ENCODE measurements around the gene TMPRSS3.
A peak's percentile ranks its signal among the peaks of the same experiment; 100 is the strongest.

Gene TMPRSS3

DNA sequence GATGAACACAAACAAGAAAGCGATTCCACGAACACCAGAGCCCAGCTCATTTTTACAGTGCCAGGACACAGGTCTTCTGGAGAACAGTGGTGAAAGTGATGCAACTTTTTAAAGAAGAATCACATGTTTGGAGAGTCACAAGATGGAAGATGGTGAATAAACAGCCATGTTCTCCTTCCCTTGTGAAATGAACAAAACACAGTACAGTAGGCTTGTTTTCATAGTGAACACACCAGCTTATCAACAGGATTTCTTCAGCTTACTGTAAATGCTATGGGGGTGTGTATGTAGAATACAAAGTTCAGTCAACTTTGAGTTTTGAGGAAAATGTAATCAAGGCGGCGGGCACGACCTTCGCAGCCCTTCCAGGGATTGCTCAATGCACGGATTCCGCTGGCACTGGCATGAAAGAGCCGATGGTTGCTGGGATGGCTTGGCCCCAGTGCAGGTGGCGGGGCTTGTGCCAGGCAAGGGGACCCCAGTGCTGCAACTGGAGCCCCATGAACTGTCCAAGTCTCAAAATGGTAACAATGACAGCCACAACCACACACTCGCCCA, 9.7 kb downstream of the TMPRSS3 start:
- DNase-seq, result no peak

DNA sequence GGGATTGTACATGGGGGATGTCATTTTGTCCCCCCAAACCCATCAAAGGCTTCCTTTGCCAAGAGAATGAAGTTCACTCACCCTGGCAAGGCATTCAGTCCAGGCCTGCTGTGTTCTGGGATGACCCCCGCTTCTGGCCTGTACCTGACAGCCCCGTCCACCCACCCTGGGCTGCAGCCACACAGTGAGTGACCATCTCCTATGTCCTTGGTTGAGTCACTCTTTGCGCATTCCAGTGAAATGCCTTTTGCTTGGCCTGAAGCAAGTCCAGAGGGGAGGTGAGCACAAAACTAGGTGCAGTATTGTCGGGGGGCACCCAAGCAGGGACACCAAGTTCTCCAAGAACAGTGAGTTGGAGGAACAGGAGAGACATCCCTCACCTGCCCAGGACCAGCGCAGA, 10.2 kb downstream of the TMPRSS3 start:
- no peak for DNase-seq

DNA sequence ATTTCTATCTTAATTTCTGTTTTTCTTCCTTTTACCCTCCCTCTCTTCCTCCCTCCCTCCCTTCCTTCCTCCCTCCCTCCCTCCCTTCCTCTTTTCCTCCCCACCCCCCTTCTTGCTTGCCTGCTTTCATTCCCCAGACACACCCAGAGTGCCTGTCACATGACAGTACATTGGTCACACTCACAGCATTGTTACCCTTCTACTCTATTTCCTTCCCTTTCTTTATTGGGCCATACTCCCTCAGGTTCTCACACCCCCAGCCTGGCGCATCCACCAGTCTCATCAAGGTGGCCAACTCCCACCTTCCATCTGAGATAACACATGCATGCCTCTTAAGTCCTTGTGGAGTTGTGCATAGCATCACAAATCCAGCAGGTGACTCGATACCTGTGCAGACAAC, 10.9 kb downstream of the TMPRSS3 start:
- no peak for DNase-seq

DNA sequence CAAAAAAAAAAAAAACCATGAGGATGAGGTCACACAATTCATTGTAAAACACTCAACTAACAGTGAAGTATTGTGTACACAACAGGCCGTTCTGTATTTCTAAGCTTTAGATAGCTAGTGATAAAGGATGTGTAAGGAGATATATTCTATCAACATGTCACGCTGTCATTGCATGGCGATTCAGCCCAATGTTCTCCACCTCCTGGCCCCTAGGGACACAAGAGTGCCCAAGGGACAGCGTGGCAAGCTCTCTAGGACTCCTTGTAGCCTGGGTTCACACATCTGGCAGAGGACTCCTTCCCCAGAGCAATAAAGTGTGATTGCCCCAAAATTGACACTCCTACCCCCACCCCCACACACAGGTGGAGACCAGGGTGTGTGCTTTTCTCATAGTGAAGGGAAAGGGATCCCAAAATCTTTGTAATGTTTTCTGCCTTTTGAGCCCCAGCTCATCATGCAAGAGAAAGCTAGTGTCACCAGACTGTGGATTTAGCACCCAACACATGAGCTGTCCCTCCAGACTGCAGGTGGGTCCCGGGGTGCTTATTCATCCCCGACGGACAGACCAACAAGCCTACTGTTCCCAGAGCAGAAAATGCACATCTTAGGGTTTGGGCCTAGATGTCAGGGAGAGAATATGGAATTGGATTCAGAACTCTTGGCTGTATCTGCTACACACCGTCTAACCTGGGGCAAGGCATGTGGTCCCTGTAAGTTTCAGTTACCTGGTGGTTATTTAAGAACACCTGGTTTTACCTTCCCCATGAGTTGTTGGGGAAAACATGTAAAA, 11.5 kb downstream of the TMPRSS3 start:
- no peak for DNase-seq

DNA sequence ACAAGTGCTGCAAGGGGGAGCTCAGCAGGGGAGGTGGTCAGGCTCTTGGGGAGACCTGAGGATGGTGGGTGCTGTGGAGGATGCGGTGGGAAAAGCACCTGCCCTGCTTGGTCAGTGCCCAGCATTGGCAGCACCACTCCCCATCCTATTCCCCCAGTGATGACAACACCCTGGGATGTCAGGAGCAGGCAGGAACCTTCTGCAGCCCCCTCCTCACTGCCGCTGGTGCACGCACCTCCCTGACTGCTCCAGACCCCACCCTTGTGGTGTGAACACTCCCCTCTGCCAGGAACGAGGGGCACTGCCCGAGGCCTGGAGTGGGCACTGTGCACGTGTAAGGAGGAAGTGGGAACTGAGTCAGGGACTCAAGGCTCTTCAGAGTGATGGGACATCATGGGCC, 12.5 kb downstream of the TMPRSS3 start:
- DNase-seq, result no peak

DNA sequence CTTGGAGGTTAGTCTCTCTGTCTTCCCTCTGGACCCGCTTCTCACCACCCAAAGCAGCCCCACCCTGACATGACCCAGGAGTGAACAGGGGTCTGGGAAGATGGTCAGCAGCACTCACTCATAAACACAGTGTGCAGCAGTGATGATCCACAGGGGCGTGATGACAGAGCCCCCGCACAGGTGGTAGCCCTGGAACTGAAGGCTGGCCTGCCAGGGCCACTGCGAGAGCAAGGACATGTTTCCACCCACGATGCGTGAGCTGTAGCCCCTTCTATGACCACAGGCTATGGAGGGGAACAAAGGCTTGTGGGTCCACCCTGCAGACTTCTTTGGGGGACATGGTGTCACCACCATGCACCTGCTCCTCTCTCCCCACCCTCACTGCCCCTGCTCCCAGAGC, 12.9 kb downstream of the TMPRSS3 start:
- DNase-seq, result no peak

DNA sequence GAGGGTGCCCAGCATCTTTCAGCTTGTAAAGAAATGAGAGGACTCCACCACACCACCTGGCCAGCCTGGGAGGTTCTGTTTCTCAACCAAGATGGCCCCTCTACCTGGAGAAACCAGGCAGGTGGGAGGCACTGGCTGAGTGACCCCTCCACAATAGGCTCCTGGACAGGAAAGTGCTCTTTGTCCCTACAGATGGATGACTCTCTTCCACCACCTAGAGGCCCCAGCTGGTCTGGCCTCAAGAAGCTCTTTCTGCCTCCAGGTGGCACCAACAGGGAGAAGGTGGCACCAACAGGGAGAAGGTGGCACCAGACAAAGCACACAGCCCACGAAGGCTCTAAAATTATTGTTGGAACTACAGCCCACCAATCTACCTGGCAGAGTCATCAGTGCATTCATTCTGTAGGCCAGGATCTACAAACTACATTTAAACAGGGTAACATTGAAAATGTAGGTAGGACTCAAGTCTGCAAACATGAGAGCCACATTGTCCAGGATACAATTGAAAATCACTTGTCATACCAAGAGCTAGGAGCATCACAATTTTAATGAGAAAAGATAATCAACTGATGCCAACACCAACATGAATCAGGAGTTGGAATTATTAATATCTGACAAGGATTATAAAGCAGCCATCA, 14.4 kb downstream of the TMPRSS3 start:
- peak; percentile 66 for DNase-seq

DNA sequence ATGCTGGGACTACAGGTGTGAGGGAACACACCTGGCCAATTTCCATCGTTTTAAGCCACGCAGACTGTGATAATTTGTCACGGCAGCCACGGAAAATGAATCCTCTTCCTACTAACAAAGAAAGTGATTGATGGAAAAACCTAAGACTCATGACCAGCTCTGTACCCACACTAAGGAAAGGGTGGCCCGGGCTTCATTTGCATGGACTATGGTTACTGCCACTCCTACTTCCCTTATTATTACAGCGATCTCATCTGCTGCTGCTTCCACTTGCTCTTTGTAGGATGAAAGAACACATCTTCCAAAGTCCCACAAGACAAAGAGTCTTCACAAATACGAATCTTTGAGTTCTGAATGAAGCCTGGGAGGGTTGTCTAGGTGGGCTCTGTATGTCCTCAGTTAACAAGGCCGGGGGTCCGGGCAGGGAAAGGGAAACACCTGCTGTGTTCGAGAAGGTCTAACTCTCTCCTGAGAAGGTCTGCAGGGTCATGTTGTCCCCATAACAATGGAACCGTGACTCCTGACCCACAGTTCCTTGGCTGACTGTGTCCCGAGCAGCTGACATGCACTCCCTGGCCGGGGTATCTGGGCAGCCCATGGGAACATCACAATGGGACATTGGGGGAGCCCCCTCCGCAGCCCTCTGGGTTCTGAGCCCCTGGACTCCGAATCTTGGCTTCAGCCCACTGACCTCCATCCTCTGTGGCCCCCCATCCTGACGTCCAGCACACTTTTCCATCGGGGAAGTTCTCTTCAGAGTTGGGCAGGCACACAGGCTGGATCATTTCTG, 16.2 kb downstream of the TMPRSS3 start:
- no peak for DNase-seq

DNA sequence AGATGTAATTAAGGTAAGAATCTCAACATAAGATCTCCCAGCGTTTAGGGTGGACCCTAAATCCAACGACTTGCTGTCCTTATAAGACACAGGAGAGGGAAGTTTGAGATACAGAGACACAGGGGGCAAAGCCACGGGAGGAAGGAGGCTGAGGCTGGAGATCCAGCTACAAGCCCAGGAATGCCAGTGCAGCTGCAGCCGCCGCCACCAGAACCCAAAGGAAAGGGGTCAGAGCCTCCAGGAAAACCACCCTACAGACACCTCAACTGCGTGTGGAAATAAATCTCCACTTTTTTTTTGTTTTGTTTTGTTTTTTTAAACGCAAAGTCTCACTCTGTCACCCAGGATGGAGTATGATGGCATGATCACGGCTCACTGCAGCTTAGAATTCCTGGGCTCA, 17.4 kb downstream of the TMPRSS3 start:
- DNase-seq, result no peak

DNA sequence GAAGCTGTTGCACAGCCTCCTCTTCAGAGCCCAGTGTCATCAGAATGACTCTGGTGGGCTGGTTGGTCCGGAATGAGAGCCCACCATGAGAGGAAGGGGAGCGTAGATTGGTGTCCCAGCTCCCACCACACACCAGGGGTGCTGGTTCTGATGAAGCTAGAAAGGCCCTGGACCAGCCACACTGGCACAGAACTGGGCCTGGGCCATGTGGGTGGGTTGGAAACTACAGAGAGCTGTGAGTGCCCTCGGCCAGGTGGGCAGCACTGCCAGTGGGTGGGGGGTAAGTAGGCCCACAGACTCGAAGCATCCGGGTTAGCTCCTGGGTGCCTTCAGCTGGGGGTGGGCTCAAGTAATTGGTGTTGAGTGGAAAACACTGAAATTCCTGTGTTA, 17.9 kb downstream of the TMPRSS3 start:
- no peak for DNase-seq

DNA sequence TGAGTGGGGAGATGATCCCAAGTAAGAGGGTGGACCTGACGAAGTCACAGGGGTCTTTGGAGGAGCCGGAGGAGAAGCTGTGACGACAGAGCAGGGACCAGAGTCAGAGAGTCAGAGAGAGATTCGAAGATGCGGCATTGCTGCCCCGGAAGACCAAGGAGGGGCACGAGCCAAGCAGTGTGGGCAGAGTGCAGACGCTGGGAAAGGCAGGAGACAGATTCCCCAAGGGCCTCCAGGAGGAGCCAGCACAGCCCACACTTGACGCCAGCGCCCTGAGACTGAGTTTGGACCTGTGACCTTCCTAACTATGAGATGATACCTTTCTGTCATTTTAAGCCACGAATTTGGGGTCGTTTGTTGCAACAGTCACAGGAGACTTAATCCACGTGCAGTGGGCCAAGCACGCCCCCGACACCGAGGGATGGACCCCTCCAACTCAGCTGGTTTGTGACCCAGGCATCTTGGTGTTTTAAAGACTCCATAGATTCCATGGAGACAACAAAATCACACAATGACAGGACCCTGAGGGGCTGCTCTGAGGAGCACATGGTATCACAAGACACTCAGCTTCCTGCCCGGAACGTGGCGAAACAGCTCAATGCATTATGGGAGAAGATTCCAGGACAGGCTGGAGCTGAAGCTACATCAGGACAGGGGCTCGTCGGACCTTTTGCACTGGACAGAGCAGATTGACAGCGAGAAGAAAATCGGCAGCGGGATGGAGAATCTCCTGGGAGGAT, 18.5 kb downstream of the TMPRSS3 start:
- no peak for DNase-seq

DNA sequence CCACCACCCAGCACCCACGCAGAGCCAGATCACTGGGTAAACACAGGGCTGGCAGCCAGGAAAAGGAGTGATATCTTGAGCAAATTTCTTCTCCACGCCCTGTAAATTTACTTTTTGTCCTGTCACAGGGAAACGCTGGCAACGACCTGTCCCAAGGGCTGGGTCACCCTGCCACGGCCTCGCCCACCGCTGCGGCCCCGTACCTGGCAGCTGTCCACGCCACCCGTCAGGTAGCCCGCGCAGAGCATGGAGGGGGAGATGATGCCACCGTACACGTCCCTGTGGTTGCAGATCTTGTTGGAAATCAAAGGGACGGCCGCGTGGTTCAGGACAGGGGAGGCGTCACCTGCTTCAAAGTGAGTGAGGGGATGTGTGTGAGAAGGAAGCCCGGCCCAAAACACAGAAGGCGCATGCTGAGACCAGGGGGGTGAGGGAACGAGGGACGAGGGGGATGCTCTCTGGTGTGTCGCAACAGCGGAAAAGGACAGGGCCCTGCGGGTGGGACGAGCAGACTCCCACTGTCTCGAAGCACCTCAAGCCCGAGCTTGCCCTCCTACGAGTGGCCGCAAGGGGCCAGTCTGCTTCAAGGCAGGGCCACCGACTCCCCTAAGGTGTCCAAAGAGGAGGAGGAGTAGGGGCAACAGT, 19.4 kb downstream of the TMPRSS3 start:
- no peak for DNase-seq

DNA sequence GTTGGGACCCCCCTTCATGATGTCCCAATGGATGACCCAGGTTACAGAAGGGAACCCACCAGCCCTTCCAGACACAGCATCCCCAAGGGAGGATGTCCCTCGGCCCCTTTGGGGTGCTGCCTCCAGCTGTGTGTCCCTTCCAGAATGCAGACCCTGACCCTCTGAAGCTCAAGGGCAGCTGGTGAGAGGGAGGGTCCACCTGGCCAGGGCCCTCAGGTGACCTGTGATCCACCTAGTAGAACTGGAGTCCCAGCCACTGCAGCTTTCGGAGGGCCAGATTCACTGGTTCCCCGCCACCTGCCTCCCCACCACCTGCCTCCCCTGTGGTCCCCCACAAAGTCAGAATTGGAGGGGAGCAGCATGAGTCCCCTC, 19.9 kb downstream of the TMPRSS3 start:
- DNase-seq, result no peak

DNA sequence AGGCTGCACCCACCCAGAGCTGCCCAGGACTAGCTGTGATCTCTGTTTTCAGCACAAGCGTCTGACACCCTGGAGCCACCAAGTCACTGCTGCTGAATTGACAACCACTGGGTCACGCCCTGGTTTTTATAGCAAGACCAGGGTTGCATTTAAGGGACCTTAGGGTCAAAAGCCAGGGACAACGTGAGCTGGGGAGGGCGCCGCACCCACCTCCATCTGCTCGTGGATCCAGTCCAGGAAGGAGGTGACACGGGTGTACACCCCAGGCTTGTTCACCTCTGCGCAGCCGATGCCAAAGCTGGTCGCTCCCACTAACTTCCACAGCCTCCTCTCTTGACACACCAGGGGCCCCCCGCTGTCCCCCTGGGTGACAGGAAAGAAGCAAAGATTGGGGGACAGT, 20.3 kb downstream of the TMPRSS3 start:
- no peak for DNase-seq

DNA sequence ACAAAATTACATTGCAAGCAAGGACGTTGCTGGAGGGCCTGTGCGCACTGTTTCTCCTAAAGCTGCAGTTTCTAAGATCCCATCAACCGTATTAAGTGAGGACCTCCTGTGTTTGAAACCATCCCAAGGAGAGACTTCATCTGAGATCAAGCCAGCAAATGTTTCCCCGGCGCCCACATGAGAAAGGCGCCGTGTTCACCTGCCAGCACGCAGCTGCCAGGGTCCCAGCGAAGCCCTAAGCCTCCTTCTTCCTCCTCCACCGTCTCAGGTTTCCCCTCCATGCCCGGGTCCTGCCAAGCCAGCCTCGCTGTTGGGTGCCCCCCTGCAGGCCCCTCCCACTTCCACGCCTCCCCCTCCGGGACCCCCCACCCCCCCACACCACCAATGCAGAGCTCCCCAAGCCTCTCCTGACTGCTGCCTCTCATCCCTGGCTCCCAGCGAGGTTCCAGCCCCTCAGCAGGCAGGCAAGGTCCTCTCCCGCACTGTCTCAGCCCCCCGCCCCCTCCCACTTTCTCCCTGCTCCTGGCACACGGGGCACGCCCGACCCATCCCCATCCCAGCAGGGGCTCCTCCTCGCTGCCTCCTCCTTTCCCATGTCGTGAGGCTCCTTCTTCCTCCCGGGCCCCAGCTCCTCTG, 20.9 kb downstream of the TMPRSS3 start:
- DNase-seq, result no peak

DNA sequence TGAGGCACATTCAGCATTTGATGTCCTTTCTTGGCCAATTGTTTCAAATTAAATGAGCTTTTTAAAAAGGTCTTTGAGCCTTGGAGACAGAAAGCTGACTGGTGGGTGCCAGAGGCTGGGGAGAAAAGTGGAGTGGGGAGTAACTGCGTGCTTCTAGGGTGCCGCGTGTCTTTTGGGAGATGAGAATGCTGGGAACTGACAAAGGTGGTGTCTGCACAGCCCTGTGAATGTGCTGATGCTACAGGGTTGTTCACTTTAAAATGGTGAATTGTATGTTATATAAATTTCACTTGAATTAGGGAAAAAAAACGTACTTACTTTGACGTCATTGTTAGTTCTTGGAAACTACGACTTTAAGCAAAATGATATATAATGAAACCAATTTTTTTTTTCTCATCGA, 21.4 kb downstream of the TMPRSS3 start:
- DNase-seq, result no peak

DNA sequence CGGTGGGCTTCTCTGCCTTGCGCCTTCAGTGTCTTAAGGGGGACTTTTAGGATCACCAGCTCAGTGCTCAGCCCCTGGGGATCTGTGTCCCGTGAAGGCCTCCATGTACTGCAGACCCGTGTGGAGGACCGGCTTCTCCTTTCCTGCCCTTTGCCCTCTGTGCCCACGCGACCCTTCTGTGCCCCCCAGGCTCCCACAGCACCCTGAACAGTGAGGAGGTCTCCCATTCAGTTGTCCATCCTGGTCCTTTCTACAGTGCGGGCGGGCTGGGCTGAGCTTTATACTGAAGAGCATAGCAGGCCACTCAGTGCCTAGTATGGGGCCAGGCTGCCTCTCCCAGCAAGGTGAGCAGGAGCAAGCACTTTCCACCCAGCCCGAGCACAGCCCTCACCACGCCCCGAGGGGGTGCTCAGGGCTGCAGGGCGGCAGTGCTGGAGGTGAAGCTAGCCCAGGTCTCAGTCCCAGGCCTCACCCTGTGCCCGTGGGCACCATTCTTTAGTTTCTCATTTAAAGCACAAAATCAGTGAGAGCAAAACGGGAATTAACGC, 21.9 kb downstream of the TMPRSS3 start:
- no peak for DNase-seq

DNA sequence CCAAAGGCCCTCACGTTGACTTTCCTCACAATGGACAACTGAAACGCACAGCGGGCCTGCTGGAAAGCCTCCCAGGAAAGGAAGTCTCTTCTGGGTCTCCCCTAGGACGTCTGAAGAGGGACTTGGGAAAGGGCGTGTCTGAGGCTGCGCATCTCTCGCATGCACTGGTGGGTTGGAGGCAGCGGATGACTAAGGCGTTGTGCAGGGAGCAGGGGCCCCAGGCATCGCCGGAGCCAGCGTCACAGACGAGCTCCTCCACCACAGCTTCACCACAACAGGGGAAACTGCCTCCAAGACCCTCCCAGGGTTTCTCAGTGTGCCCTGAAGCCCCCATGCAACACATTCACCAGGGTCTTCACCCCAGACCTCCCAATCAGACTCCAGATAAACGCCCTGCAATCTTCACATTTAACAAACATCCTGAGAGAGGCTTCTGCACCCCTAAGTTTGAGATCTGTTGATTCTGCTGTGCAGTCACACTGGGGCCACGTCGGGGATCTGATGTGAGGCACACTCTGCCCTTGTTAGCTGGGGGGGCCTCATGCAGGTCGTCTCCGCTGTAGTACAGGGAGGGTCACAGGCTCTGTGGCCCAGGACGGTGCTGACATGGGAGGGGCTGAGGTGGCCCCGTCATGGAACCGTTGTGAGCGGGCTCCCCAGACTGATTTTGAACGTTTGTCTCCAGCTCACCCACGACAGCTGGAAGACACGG, 22.5 kb downstream of the TMPRSS3 start:
- no peak for DNase-seq

DNA sequence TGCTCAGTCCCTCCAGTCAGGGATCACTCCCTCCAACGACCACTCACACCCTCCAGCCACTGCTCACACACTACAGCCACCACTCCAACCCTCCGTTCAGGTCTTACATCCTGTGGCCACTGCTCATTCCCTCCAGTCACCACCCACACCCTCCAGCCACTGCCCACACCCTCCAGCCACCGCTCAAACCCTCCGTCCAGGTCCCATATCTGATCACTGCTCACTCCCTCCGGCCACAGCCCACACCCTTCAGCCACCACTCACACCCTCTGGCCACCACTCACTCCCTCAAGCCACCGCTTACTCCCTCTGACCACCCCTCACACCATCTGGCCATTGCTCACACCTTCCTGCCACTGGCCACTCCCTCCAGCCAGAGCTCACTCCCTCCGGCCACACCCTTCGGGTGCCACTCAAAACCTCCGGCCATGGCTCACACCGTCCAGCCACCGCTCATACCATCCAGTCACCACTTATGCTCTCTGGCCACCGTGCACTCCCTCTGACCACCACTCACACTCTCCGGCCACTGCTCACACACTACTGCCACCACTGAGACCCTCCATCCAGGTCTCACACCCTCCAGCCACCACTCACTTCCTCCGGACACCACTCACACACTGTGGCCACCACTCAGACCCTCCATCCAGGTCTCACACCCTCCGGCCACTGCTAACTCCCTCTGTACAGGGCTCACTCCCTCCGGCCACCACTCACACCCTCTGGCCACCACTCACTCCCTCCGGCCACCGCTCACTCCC, 24.8 kb downstream of the TMPRSS3 start:
- DNase-seq, result no peak

DNA sequence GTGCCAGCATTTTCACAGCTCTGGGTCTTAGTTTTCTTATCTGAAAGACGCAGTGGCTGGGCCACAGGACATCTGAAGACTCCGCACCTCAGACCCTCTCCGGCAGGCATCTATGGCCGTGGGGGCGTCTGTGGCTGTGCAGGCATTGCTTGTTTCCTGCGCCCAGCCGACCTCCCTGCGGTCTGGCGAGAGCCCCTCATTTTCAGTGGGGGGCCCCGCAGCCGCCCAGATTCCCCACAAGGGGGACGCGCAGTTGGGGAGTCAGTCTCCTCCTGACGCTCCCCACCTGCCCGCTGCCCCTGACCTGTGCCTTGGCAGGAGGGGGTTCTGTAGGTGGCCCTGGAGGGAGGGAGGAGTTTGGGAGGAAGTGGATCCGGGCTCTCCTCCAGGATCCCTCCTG, 26.0 kb downstream of the TMPRSS3 start:
- no peak for DNase-seq
